HepG2 (cell line): Measurements from ENCODE around the gene FYB2. TPM values are rescaled to one million over a fixed set of nuclear protein-coding genes. Genes with fewer than 3 reads are reported as not detected.
A peak's percentile ranks its signal among the peaks of the same experiment; 100 is the strongest.

Source experiments
- ATAC-seq: fragments of 200-7000 bp; cut with Tn5 transposase; 3 replicates; pipeline ENCODE4 v1.9.1; 2020; ENCODE audit warnings: mild to moderate bottlenecking, moderate library complexity
- BruUV-seq: library from RNA; stranded (reverse); fragments of 400-500 nt; replicated peaks from 2 replicates; lab custom pipeline; 2021; lab: Mats Ljungman, UMichigan
- CTCF ChIA-PET: fragments of 300-600 bp; formaldehyde crosslinking; extraction: SDS; loops from one replicate; lab custom pipeline; 2021; ENCODE audit warnings: low total read pairs, inconsistent platforms, low intra/inter-chr PET ratio; lab: Yijun Ruan, JAX
- POLR2A ChIA-PET: fragments of 350-600 bp; sonication (Branson Sonifier 250); formaldehyde crosslinking; loops from one replicate; lab custom pipeline; 2020; ENCODE audit warnings: antibody characterized with exemption, inconsistent platforms; lab: Yijun Ruan, JAX
- DNase-seq: peaks from one replicate; pipeline ENCODE4 v3.0.0-alpha.2; 2015; ENCODE audit warnings: low spot score
- FAIRE-seq: peaks from 3 replicates; lab custom pipeline; 2011; peaks lifted over from hg19 to GRCh38; lab: Jason Lieb, UNC
- H2AFZ ChIP-seq: one replicate; pipeline ENCODE4 v1.6.1; 2011; ENCODE audit warnings: low read length, inconsistent platforms
- H3K27ac ChIP-seq: fragments of 300-600 bp; 3 replicates; pipeline ENCODE4 v1.8.0; 2011; ENCODE audit warnings: mixed run types, mild to moderate bottlenecking, mixed read lengths, low read length, inconsistent platforms; ENCODE audit not compliant: insufficient read depth; ENCODE audit errors: extremely low read length
- H3K27me3 ChIP-seq, 2 experiments: fragments of 200-600 bp in 1 of 2; 2 replicates in 1 of 2; 3 replicates in 1 of 2; pipeline versions ENCODE4 v1.6.0 to v1.8.0; 2011; ENCODE audit warnings: low read length in 2 of 2, mild to moderate bottlenecking in 2 of 2, moderate library complexity in 2 of 2, inconsistent platforms in 1 of 2; ENCODE audit not compliant: insufficient read depth in 2 of 2, control insufficient read depth in 1 of 2
- H3K36me3 ChIP-seq, 2 experiments: fragments of 200-600 bp in 1 of 2; replicated peaks in 1 of 2; 2 replicates in 1 of 2; 3 replicates in 1 of 2; pipeline versions ENCODE4 v1.5.1 to v1.8.0; 2011; ENCODE audit warnings: low read length in 2 of 2, inconsistent platforms in 1 of 2; ENCODE audit not compliant: insufficient read depth in 2 of 2, control insufficient read depth in 1 of 2
- H3K4me1 ChIP-seq: 2 replicates; pipeline ENCODE4 v1.5.1; 2012; ENCODE audit warnings: low read length, inconsistent platforms; ENCODE audit not compliant: insufficient read depth
- H3K4me2 ChIP-seq: 2 replicates; pipeline ENCODE4 v1.6.0; 2011; ENCODE audit warnings: low read depth, low read length, inconsistent platforms
- H3K4me3 ChIP-seq, 3 experiments: fragments of 200-600 bp in 1 of 3; sonication (generic), shearing (Covaris generic) in 1 of 3; replicated peaks in 1 of 3; 2 replicates each; pipeline ENCODE4 v1.5.1; 2011 to 2016; ENCODE audit warnings: low read length in 3 of 3, inconsistent platforms in 2 of 3, low read depth in 2 of 3, mild to moderate bottlenecking in 2 of 3, control low read depth in 1 of 3, mixed read lengths in 1 of 3; ENCODE audit not compliant: insufficient read depth in 1 of 3
- H3K79me2 ChIP-seq: one replicate; pipeline ENCODE4 v1.6.1; 2011; ENCODE audit warnings: low read length, inconsistent platforms; ENCODE audit not compliant: insufficient read depth
- H3K9ac ChIP-seq: 2 replicates; pipeline ENCODE4 v1.6.0; 2011; ENCODE audit warnings: mild to moderate bottlenecking, low read depth, low read length, inconsistent platforms; ENCODE audit not compliant: insufficient read depth
- H3K9me3 ChIP-seq: 2 replicates; pipeline ENCODE4 v1.5.1; 2012; ENCODE audit warnings: mild to moderate bottlenecking, low read length
- H4K20me1 ChIP-seq: 2 replicates; pipeline ENCODE4 v1.6.0; 2011; ENCODE audit warnings: inconsistent platforms, mild to moderate bottlenecking, low read length, moderate library complexity; ENCODE audit not compliant: insufficient read depth
- DMAP1 ChIP-seq: IDR thresholded peaks from 2 replicates; pipeline ENCODE4 v1.6.1; 2016
- FOXA1 ChIP-seq, 2 experiments: fragments of 450-650 bp in 1 of 2; sonication (generic) in 1 of 2; formaldehyde crosslinking in 1 of 2; IDR thresholded peaks; 2 replicates each; pipeline versions ENCODE4 v1.4.0 to v1.6.1; 2016 to 2020; ENCODE audit warnings: missing genetic modification reagents in 1 of 2
- FOXC1 ChIP-seq: sonication (generic); formaldehyde crosslinking; IDR thresholded peaks from 2 replicates; pipeline ENCODE4 v1.8.0; 2022; ENCODE audit warnings: mild to moderate bottlenecking, missing genetic modification reagents, borderline replicate concordance
- HDAC2 ChIP-seq: sonication (generic); formaldehyde crosslinking; IDR thresholded peaks from 2 replicates; pipeline ENCODE4 v1.4.0; 2020; ENCODE audit warnings: missing genetic modification reagents
- HNF4A ChIP-seq: sonication (generic); formaldehyde crosslinking; IDR thresholded peaks from 2 replicates; pipeline ENCODE4 v1.4.0; 2020; ENCODE audit warnings: missing genetic modification reagents
- MAFK ChIP-seq, 2 experiments: IDR thresholded peaks in 1 of 2; conservative IDR thresholded peaks in 1 of 2; 2 replicates each; pipeline ENCODE4 v1.6.1; 2011; ENCODE audit warnings: improper control_type of control experiment in 2 of 2, low read length in 2 of 2
- NFKBIZ ChIP-seq: IDR thresholded peaks from 2 replicates; pipeline ENCODE4 v1.6.1; 2018; ENCODE audit warnings: missing genetic modification reagents, missing compliant biosample characterization
- NFYB ChIP-seq: sonication (generic); formaldehyde crosslinking; IDR thresholded peaks from 2 replicates; pipeline ENCODE4 v1.4.0; 2020; ENCODE audit warnings: missing genetic modification reagents
- SIX1 ChIP-seq: sonication (generic); formaldehyde crosslinking; IDR thresholded peaks from 2 replicates; pipeline ENCODE4 v1.4.0; 2020; ENCODE audit warnings: missing genetic modification reagents, borderline replicate concordance
- ZBTB20 ChIP-seq: sonication (generic); formaldehyde crosslinking; IDR thresholded peaks from 2 replicates; pipeline ENCODE4 v1.8.1; 2023; ENCODE audit warnings: missing genetic modification reagents, low read depth, mild to moderate bottlenecking, borderline replicate concordance
- ZNF546 ChIP-seq: sonication (generic); formaldehyde crosslinking; conservative IDR thresholded peaks from 2 replicates; pipeline ENCODE4 v1.8.1; 2023; ENCODE audit warnings: mild to moderate bottlenecking, missing genetic modification reagents
- ZNF703 ChIP-seq: sonication (generic); formaldehyde crosslinking; IDR thresholded peaks from 2 replicates; pipeline ENCODE4 v1.5.1; 2020; ENCODE audit warnings: missing genetic modification reagents, mild to moderate bottlenecking, moderate library complexity, borderline replicate concordance
- WGBS: methylation state at CpG from one replicate; pipeline ENCODE4 v1.1.6; 2017; ENCODE audit warnings: low lambda C conversion rate; 5-methylcytosine and 5-hydroxymethylcytosine counted together
- in situ Hi-C: cut with HindIII; loops from 2 replicates; pipeline ENCODE4 v1.10.0; 2017; ENCODE audit warnings: low pct_unique_long_range_greater_than_20kb; ENCODE audit not compliant: extremely low pct_ligation_motif_present
- intact Hi-C: fragments of 100-400 bp; cut with micrococcal nuclease; formaldehyde crosslinking; loops from one replicate; pipeline ENCODE4 v1.10.0; 2022; ENCODE audit not compliant: unreplicated experiment
- polyA plus RNA-seq, 8 experiments: library from polyadenylated mRNA; depleted of rRNA in 3 of 8; stranded (reverse) in 7 of 8; unstranded in 1 of 8; fragments of >200 nt; fragmentation: Illumina TruSeq in 4 of 8; extraction: Trizol in 4 of 8; gene quantifications; 2 replicates each; pipeline versions ENCODE4 v1.2.1 to v1.2.3, GENCODE V29; 2011 to 2016; ENCODE audit warnings: low read depth in 4 of 8, missing spikeins in 1 of 8, mixed read lengths in 1 of 8; ENCODE audit not compliant: insufficient read depth in 1 of 8
- total RNA-seq, 5 experiments: library from RNA; depleted of rRNA; stranded (reverse); fragments of >200 nt; fragmentation: Illumina TruSeq; extraction: Trizol; gene quantifications; 2 replicates each; pipeline ENCODE4 v1.2.3, GENCODE V29; 2016; ENCODE audit warnings: low read depth in 1 of 5
- TF ChIP-seq, protein P1 (sequence below): sonication (generic); formaldehyde crosslinking; IDR thresholded peaks from 2 replicates; pipeline ENCODE4 v1.4.0; 2020; ENCODE audit warnings: missing genetic modification reagents
- TF ChIP-seq, protein P2 (sequence below): sonication (generic); formaldehyde crosslinking; IDR thresholded peaks from 2 replicates; pipeline ENCODE4 v1.4.0; 2020; ENCODE audit warnings: missing genetic modification reagents
- TF ChIP-seq, protein P3 (sequence below): IDR thresholded peaks from 2 replicates; pipeline ENCODE4 v1.6.1; 2016; ENCODE audit warnings: mild to moderate bottlenecking, missing biosample characterization, missing genetic modification reagents
- TF ChIP-seq, protein P4 (sequence below): sonication (generic); formaldehyde crosslinking; IDR thresholded peaks from 2 replicates; pipeline ENCODE4 v1.8.1; 2023; ENCODE audit warnings: mild to moderate bottlenecking, missing genetic modification reagents
- TF ChIP-seq, protein P5 (sequence below): sonication (generic); formaldehyde crosslinking; IDR thresholded peaks from 2 replicates; pipeline ENCODE4 v1.5.0; 2020; ENCODE audit warnings: mild to moderate bottlenecking, missing genetic modification reagents

FYB2 gene
- total and polyA plus RNA-seq, 2 of the 13 experiments (the other 11 are each of a cell fraction or from before 2014, with no cell fraction given), result 1.2 to 2.7 TPM

DNA sequence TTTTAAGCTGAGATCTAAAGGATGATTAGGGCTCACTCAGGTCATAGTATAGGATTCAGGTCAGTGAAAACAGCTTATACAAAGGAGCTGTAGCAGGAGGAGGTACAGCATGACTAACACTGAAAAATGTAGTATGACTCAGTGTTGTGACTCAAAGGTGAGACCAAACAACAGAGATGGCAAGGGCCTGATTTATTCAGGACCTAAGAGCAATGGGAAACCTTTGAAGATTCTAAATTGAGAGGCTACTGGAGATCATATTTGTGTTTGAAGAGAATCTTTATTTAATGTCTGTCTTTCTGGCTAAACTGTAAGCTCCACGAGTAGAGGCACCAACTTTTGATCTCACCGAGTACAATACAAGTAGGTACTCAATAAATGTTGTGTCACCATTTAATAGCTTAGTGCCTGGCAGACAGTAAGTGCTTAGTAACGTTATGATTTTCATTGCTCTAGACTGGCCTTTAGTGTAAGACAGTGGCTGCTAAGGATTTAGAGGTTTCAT is 130.6 kb downstream of the FYB2 start:
- Histone ChIP-seq H3K9ac (no peak overlapping the region), H3K36me3 (peaks cover 2 to 7% of the 10 kb centered on the region in 2 experiments; a peak in 3 of 5 replicates), H3K4me3 (no peak overlapping the region; a peak in 1 of 6 replicates), H3K9me3 (no peaks in the 10 kb centered on the region), H3K27ac (peak overlapping the region; percentile 39), H3K27me3 (no peaks in the 10 kb centered on the region), H3K79me2 (peaks cover 31% of the 10 kb centered on the region), H3K4me2 (peak overlapping the region; percentile 34), H2AFZ (no peak overlapping the region), H3K4me1 (peaks cover 36% of the 10 kb centered on the region), H4K20me1 (no peaks in the 10 kb centered on the region; the same call in 1 of the 2 replicates)
- ChIA-PET CTCF (no interaction called here), POLR2A (interaction anchor here (0.8 to 2.2 kb wide), 3 partner anchors 15 to 61 kb away, joined by 3 to 18 read pairs (median 6); partner anchors contain the start of gene PRKAA2)
- intact Hi-C loops, result loop anchor here (5.0 kb wide), 1 partner anchor 41 kb away; the partner anchor contains the start of gene PRKAA2
- FAIRE-seq (peak; percentile 78), ATAC-seq (peak; percentile 99), DNase-seq (peak; percentile 96)
- in situ Hi-C loops, result loop anchor here (5.0 kb wide), 1 partner anchor 41 kb away; the partner anchor contains the start of gene PRKAA2
- 3% methylated on average over 3 of the region's 3 CpGs for WGBS
- BruUV-seq, result no TSS peak
- TF ChIP-seq NFKBIZ (no peak), FOXA1 (IDR thresholded peaks at IDR 0.05) (no peak), FOXA1 (CRISPR knock-in tag; IDR thresholded peaks at IDR 0.05) (peak; percentile 31; the same call in 1 of the 2 replicates), ZBTB20 (peak; percentile 81; the same call in 1 of the 2 replicates), HDAC2 (CRISPR knock-in tag) (peak; percentile 48; the same call in 1 of the 2 replicates), SIX1 (CRISPR knock-in tag) (peak; percentile 65; the same call in 1 of the 2 replicates), NFYB (CRISPR knock-in tag) (no peak), MAFK (conservative IDR thresholded peaks at IDR 0.05 in 1 of 2, IDR thresholded peaks at IDR 0.05 in 1 of 2; ENCODE audit: low read length in 2 of 2) (peak; percentile 30 to 49; a peak in 3 of 4 replicates), DMAP1 (CRISPR knock-in tag) (no peak; the same call in 1 of the 2 replicates), HNF4A (CRISPR knock-in tag) (peak; percentile 49; the same call in 1 of the 2 replicates), FOXC1 (CRISPR knock-in tag) (no peak), ZNF546 (no peak), ZNF703 (CRISPR knock-in tag) (no peak)
- TF ChIP-seq, protein P1, sequence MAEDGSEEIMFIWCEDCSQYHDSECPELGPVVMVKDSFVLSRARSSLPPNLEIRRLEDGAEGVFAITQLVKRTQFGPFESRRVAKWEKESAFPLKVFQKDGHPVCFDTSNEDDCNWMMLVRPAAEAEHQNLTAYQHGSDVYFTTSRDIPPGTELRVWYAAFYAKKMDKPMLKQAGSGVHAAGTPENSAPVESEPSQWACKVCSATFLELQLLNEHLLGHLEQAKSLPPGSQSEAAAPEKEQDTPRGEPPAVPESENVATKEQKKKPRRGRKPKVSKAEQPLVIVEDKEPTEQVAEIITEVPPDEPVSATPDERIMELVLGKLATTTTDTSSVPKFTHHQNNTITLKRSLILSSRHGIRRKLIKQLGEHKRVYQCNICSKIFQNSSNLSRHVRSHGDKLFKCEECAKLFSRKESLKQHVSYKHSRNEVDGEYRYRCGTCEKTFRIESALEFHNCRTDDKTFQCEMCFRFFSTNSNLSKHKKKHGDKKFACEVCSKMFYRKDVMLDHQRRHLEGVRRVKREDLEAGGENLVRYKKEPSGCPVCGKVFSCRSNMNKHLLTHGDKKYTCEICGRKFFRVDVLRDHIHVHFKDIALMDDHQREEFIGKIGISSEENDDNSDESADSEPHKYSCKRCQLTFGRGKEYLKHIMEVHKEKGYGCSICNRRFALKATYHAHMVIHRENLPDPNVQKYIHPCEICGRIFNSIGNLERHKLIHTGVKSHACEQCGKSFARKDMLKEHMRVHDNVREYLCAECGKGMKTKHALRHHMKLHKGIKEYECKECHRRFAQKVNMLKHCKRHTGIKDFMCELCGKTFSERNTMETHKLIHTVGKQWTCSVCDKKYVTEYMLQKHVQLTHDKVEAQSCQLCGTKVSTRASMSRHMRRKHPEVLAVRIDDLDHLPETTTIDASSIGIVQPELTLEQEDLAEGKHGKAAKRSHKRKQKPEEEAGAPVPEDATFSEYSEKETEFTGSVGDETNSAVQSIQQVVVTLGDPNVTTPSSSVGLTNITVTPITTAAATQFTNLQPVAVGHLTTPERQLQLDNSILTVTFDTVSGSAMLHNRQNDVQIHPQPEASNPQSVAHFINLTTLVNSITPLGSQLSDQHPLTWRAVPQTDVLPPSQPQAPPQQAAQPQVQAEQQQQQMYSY, result no peak
- TF ChIP-seq, protein P2, sequence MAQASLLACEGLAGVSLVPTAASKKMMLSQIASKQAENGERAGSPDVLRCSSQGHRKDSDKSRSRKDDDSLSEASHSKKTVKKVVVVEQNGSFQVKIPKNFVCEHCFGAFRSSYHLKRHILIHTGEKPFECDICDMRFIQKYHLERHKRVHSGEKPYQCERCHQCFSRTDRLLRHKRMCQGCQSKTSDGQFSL (CRISPR knock-in tag), result no peak
- TF ChIP-seq, protein P3, sequence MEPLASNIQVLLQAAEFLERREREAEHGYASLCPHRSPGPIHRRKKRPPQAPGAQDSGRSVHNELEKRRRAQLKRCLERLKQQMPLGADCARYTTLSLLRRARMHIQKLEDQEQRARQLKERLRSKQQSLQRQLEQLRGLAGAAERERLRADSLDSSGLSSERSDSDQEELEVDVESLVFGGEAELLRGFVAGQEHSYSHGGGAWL (CRISPR knock-in tag), result no peak
- TF ChIP-seq, protein P4, sequence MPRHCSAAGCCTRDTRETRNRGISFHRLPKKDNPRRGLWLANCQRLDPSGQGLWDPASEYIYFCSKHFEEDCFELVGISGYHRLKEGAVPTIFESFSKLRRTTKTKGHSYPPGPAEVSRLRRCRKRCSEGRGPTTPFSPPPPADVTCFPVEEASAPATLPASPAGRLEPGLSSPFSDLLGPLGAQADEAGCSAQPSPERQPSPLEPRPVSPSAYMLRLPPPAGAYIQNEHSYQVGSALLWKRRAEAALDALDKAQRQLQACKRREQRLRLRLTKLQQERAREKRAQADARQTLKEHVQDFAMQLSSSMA, result no peak
- TF ChIP-seq, protein P5, sequence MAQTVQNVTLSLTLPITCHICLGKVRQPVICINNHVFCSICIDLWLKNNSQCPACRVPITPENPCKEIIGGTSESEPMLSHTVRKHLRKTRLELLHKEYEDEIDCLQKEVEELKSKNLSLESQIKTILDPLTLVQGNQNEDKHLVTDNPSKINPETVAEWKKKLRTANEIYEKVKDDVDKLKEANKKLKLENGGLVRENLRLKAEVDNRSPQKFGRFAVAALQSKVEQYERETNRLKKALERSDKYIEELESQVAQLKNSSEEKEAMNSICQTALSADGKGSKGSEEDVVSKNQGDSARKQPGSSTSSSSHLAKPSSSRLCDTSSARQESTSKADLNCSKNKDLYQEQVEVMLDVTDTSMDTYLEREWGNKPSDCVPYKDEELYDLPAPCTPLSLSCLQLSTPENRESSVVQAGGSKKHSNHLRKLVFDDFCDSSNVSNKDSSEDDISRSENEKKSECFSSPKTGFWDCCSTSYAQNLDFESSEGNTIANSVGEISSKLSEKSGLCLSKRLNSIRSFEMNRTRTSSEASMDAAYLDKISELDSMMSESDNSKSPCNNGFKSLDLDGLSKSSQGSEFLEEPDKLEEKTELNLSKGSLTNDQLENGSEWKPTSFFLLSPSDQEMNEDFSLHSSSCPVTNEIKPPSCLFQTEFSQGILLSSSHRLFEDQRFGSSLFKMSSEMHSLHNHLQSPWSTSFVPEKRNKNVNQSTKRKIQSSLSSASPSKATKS (CRISPR knock-in tag), result no peak
